Stimulated activated naive B cell treated with anti-CD40 and anti-IgM and Interleukin-4, amounts not matched to agents 10 μg/mL and 1 μg/mL and 100 μg/mL, for 72 hours (primary cell): ENCODE data around the gene EGLN3.
"Not testable (repeated sequence)": the region's sequence is repeated elsewhere in the genome, so short reads cannot be mapped to it uniquely, and the experiment has no call there.

Source experiments
- ATAC-seq, 2 donors: fragments of 150-1000 bp; cut with Tn5 transposase; replicated peaks; 2 replicates each; pipeline ENCODE4 v1.10.0; 2021; ENCODE audit warnings: moderate library complexity in 1 of 2
- DNase-seq: peaks from one replicate; pipeline ENCODE4 v3.0.0; 2021
- H3K27ac Mint-ChIP-seq: one replicate; pipeline ENCODE4 v1.8.0; 2022; ENCODE audit warnings: mild to moderate bottlenecking, mixed read lengths
- H3K27me3 Mint-ChIP-seq, 2 donors: one replicate each; pipeline ENCODE4 v1.8.0; 2022; ENCODE audit warnings: mixed read lengths in 2 of 2
- H3K36me3 Mint-ChIP-seq, 2 donors: one replicate each; pipeline ENCODE4 v1.8.0; 2022; ENCODE audit warnings: mixed read lengths in 2 of 2, mild to moderate bottlenecking in 1 of 2
- H3K4me1 Mint-ChIP-seq, 2 donors: one replicate each; pipeline ENCODE4 v1.8.0; 2022; ENCODE audit warnings: mixed read lengths in 2 of 2, mild to moderate bottlenecking in 1 of 2
- H3K4me3 Mint-ChIP-seq, 2 donors: one replicate each; pipeline ENCODE4 v1.8.0; 2022; ENCODE audit warnings: mild to moderate bottlenecking in 2 of 2, mixed read lengths in 2 of 2, moderate library complexity in 1 of 2
- H3K9me3 Mint-ChIP-seq, 2 donors: one replicate each; pipeline ENCODE4 v1.8.0; 2022; ENCODE audit warnings: mixed read lengths in 2 of 2, mild to moderate bottlenecking in 1 of 2

EGLN3 gene

GRCh38 chr14:33972583-33973081 lies 21.8 kb upstream of the EGLN3 start:
- Mint-ChIP-seq H3K4me1 (peaks cover 18 to 37% of the 10 kb centered on the region in 2 donors), H3K4me3 (peak overlapping the region; percentile 60 to 69)

GRCh38 chr14:33969846-33970245 lies 19.0 kb upstream of the EGLN3 start:
- H3K4me1 Mint-ChIP-seq = peaks cover 20 to 41% of the 10 kb centered on the region in 2 donors
- DNase-seq, H3K4me3 Mint-ChIP-seq, H3K36me3 Mint-ChIP-seq, H3K27ac Mint-ChIP-seq, H3K27me3 Mint-ChIP-seq, ATAC-seq: not testable (repeated sequence)
- peaks cover 12 to 18% of the 10 kb centered on the region in 2 donors for H3K9me3 Mint-ChIP-seq

More at GRCh38 chr14:33972583-33973081, 21.8 kb upstream of the EGLN3 start:
- DNase-seq (peak; percentile 41), ATAC-seq (peak; percentile 94 to 97)
- Mint-ChIP-seq H3K36me3 (peaks cover 0 to 4% of the 10 kb centered on the region in 2 donors), H3K27me3 (no peaks in the 10 kb centered on the region), H3K9me3 (peaks cover 12 to 18% of the 10 kb centered on the region in 2 donors), H3K27ac (peak overlapping the region; percentile 91)

GRCh38 chr14:33968722-33969121 lies 17.8 kb upstream of the EGLN3 start:
- H3K27me3 Mint-ChIP-seq = peaks cover 0 to 5% of the 10 kb centered on the region in 2 donors
- no peak for DNase-seq
- peaks cover 0 to 4% of the 10 kb centered on the region in 2 donors for H3K36me3 Mint-ChIP-seq
- H3K4me1 Mint-ChIP-seq = peaks cover 19 to 40% of the 10 kb centered on the region in 2 donors
- H3K27ac Mint-ChIP-seq = no peak overlapping the region
- peaks cover 12 to 18% of the 10 kb centered on the region in 2 donors for H3K9me3 Mint-ChIP-seq
- no peak for ATAC-seq
- no peak overlapping the region for H3K4me3 Mint-ChIP-seq

GRCh38 chr14:33967138-33967537 lies 16.3 kb upstream of the EGLN3 start:
- H3K4me1 Mint-ChIP-seq = peaks cover 11 to 24% of the 10 kb centered on the region in 2 donors
- DNase-seq (no peak), ATAC-seq (peak in 1 of 2 donors; percentile 55)
- peaks cover 17 to 20% of the 10 kb centered on the region in 2 donors for H3K9me3 Mint-ChIP-seq
- no peak overlapping the region for H3K27ac Mint-ChIP-seq
- H3K27me3 Mint-ChIP-seq = peaks cover 0 to 5% of the 10 kb centered on the region in 2 donors
- H3K36me3 Mint-ChIP-seq = peaks cover 0 to 7% of the 10 kb centered on the region in 2 donors
- no peak overlapping the region for H3K4me3 Mint-ChIP-seq

- H3K36me3 Mint-ChIP-seq = peaks cover 0 to 8% of the 10 kb centered on the region in 2 donors
- H3K9me3 Mint-ChIP-seq = peaks cover 18 to 21% of the 10 kb centered on the region in 2 donors
- no peak overlapping the region for H3K27ac Mint-ChIP-seq
- peaks cover 9 to 19% of the 10 kb centered on the region in 2 donors for H3K4me1 Mint-ChIP-seq
- no peak overlapping the region for H3K4me3 Mint-ChIP-seq
- peaks cover 0 to 5% of the 10 kb centered on the region in 2 donors for H3K27me3 Mint-ChIP-seq
- no peak for ATAC-seq
- DNase-seq = no peak
Measured at GRCh38 chr14:33966276-33966675, 15.4 kb upstream of the EGLN3 start.

- Mint-ChIP-seq H3K36me3 (peaks cover 0 to 6% of the 10 kb centered on the region in 2 donors), H3K9me3 (peaks cover 12% of the 10 kb centered on the region in 2 donors), H3K27ac (no peak overlapping the region), H3K27me3 (peaks cover 8 to 16% of the 10 kb centered on the region in 2 donors), H3K4me1 (peaks cover 9 to 19% of the 10 kb centered on the region in 2 donors), H3K4me3 (no peak overlapping the region)
- ATAC-seq (no peak), DNase-seq (no peak)
Measured at GRCh38 chr14:33964599-33965317, 13.9 kb upstream of the EGLN3 start.

- ATAC-seq (no peak), DNase-seq (no peak)
- Mint-ChIP-seq H3K9me3 (peaks cover 6 to 9% of the 10 kb centered on the region in 2 donors), H3K36me3 (peaks cover 0 to 4% of the 10 kb centered on the region in 2 donors), H3K27me3 (peaks cover 14 to 16% of the 10 kb centered on the region in 2 donors), H3K4me1 (peaks cover 5 to 11% of the 10 kb centered on the region in 2 donors), H3K27ac (no peak overlapping the region), H3K4me3 (no peak overlapping the region)
Measured at GRCh38 chr14:33963892-33964291, 13.0 kb upstream of the EGLN3 start.

GRCh38 chr14:33962466-33962865 lies 11.6 kb upstream of the EGLN3 start:
- not testable (repeated sequence) for DNase-seq, ATAC-seq, H3K4me1 Mint-ChIP-seq, H3K27ac Mint-ChIP-seq, H3K4me3 Mint-ChIP-seq, H3K36me3 Mint-ChIP-seq, H3K9me3 Mint-ChIP-seq
- H3K27me3 Mint-ChIP-seq = peaks cover 14 to 15% of the 10 kb centered on the region in 2 donors

GRCh38 chr14:33962016-33962415 lies 11.1 kb upstream of the EGLN3 start:
- ATAC-seq = no peak
- Mint-ChIP-seq H3K27ac (no peak overlapping the region), H3K36me3 (peaks cover 0 to 4% of the 10 kb centered on the region in 2 donors), H3K27me3 (peaks cover 10 to 14% of the 10 kb centered on the region in 2 donors), H3K4me3 (no peak overlapping the region), H3K4me1 (peaks cover 0 to 1% of the 10 kb centered on the region in 2 donors), H3K9me3 (peaks cover 6 to 9% of the 10 kb centered on the region in 2 donors)
- no peak for DNase-seq

GRCh38 chr14:33959692-33960151 lies 8.8 kb upstream of the EGLN3 start:
- DNase-seq (no peak), ATAC-seq (no peak)
- Mint-ChIP-seq H3K9me3 (peaks cover 6 to 9% of the 10 kb centered on the region in 2 donors), H3K27ac (no peak overlapping the region), H3K4me1 (peaks cover 3 to 4% of the 10 kb centered on the region in 2 donors), H3K36me3 (peaks cover 0 to 4% of the 10 kb centered on the region in 2 donors), H3K27me3 (peaks cover 10 to 14% of the 10 kb centered on the region in 2 donors), H3K4me3 (no peak overlapping the region)

- Mint-ChIP-seq H3K27ac (peak overlapping the region; percentile 25), H3K4me3 (no peak overlapping the region), H3K36me3 (peaks cover 0 to 4% of the 10 kb centered on the region in 2 donors), H3K27me3 (peaks cover 10 to 14% of the 10 kb centered on the region in 2 donors), H3K4me1 (peaks cover 8 to 13% of the 10 kb centered on the region in 2 donors), H3K9me3 (peaks cover 6 to 9% of the 10 kb centered on the region in 2 donors)
- DNase-seq (no peak), ATAC-seq (no peak)
Measured at GRCh38 chr14:33958605-33959226, 7.8 kb upstream of the EGLN3 start.

GRCh38 chr14:33957993-33958392 lies 7.1 kb upstream of the EGLN3 start:
- Mint-ChIP-seq H3K27me3 (peaks cover 15 to 17% of the 10 kb centered on the region in 2 donors), H3K9me3 (peaks cover 6 to 7% of the 10 kb centered on the region in 2 donors)

GRCh38 chr14:33957299-33957698 lies 6.4 kb upstream of the EGLN3 start:
- H3K27ac Mint-ChIP-seq = no peak overlapping the region
- DNase-seq (no peak), ATAC-seq (no peak)
- H3K36me3 Mint-ChIP-seq = peaks cover 0 to 2% of the 10 kb centered on the region in 2 donors
- peaks cover 3% of the 10 kb centered on the region in 2 donors for H3K9me3 Mint-ChIP-seq
- H3K4me1 Mint-ChIP-seq = peaks cover 6 to 16% of the 10 kb centered on the region in 2 donors
- peaks cover 22 to 24% of the 10 kb centered on the region in 2 donors for H3K27me3 Mint-ChIP-seq
- no peak overlapping the region for H3K4me3 Mint-ChIP-seq

More at GRCh38 chr14:33957993-33958392, 7.1 kb upstream of the EGLN3 start:
- DNase-seq = no peak
- Mint-ChIP-seq H3K36me3 (peaks cover 0 to 4% of the 10 kb centered on the region in 2 donors), H3K27ac (no peak overlapping the region), H3K4me3 (no peak overlapping the region), H3K4me1 (peaks cover 6 to 13% of the 10 kb centered on the region in 2 donors)
- no peak for ATAC-seq

- H3K36me3 Mint-ChIP-seq = no peaks in the 10 kb centered on the region
- H3K9me3 Mint-ChIP-seq = no peaks in the 10 kb centered on the region
- H3K27ac Mint-ChIP-seq = no peak overlapping the region
- ATAC-seq (no peak), DNase-seq (no peak)
- H3K27me3 Mint-ChIP-seq = peaks cover 25 to 30% of the 10 kb centered on the region in 2 donors
- H3K4me1 Mint-ChIP-seq = peaks cover 7 to 20% of the 10 kb centered on the region in 2 donors
- H3K4me3 Mint-ChIP-seq = no peak overlapping the region
Measured at GRCh38 chr14:33956640-33957039, 5.8 kb upstream of the EGLN3 start.
